GM12878 (cell line): ENCODE measurements around the gene ASH1L. TPM values are rescaled to one million over a fixed set of nuclear protein-coding genes. Genes with fewer than 3 reads are reported as not detected.
A peak's percentile ranks its signal among the peaks of the same experiment; 100 is the strongest.

ENCODE experiments used
- ATAC-seq: fragments of 200-7000 bp; cut with Tn5 transposase; 3 replicates; pipeline ENCODE4 v1.9.1; 2020; ENCODE audit warnings: mild to moderate bottlenecking, moderate library complexity
- BruUV-seq: library from RNA; stranded (reverse); fragments of 400-500 nt; replicated peaks from 2 replicates; lab custom pipeline; 2021; lab: Mats Ljungman, UMichigan
- CTCF ChIA-PET: fragments of 300-600 bp; sonication (Branson Sonifier 250); formaldehyde crosslinking; extraction: SDS; loops from one replicate; lab custom pipeline; 2021; ENCODE audit warnings: inconsistent platforms; lab: Yijun Ruan, JAX
- POLR2A ChIA-PET: fragments of 350-600 bp; formaldehyde crosslinking; extraction: SDS; loops from one replicate; lab custom pipeline; 2021; ENCODE audit warnings: inconsistent platforms; lab: Charles Lee
- RAD21 ChIA-PET: fragments of 300-600 bp; sonication (Branson Sonifier 250); formaldehyde crosslinking; loops from one replicate; lab custom pipeline; 2023; ENCODE audit warnings: antibody characterized with exemption; ENCODE audit not compliant: unreplicated experiment; lab: Charles Lee
- SMC1A ChIA-PET: fragments of 300-600 bp; sonication (Branson Sonifier 250); formaldehyde crosslinking; loops from one replicate; lab custom pipeline; 2023; ENCODE audit not compliant: unreplicated experiment, uncharacterized antibody; lab: Charles Lee
- DNase-seq: peaks from one replicate; pipeline ENCODE4 v3.0.0-alpha.2; 2011; ENCODE audit warnings: low read depth, low spot score
- FAIRE-seq: peaks from 3 replicates; lab custom pipeline; 2011; peaks lifted over from hg19 to GRCh38; lab: Jason Lieb, UNC
- H2AFZ ChIP-seq: 2 replicates; pipeline ENCODE4 v1.6.0; 2011; ENCODE audit warnings: low read depth, low read length, control low read depth; ENCODE audit not compliant: control insufficient read depth
- H3K27ac ChIP-seq: 2 replicates; pipeline ENCODE4 v1.5.1; 2011; ENCODE audit warnings: control low read depth; ENCODE audit not compliant: control insufficient read depth, insufficient read depth
- H3K27me3 ChIP-seq, 2 experiments: replicated peaks in 1 of 2; 2 replicates each; pipeline versions ENCODE4 v1.6.0 to v1.6.1; 2011; ENCODE audit warnings: low read length in 1 of 2; ENCODE audit not compliant: control insufficient read depth in 2 of 2, insufficient read depth in 2 of 2
- H3K36me3 ChIP-seq, 2 experiments: 2 replicates each; pipeline ENCODE4 v1.5.1; 2011; ENCODE audit warnings: low read length in 1 of 2; ENCODE audit not compliant: control insufficient read depth in 2 of 2, insufficient read depth in 2 of 2
- H3K4me1 ChIP-seq: 2 replicates; pipeline ENCODE4 v1.6.1; 2011; ENCODE audit warnings: mild to moderate bottlenecking, low read length, moderate library complexity, mixed read lengths; ENCODE audit not compliant: control insufficient read depth, insufficient read depth
- H3K4me2 ChIP-seq: 2 replicates; pipeline ENCODE4 v1.6.0; 2011; ENCODE audit warnings: control low read depth; ENCODE audit not compliant: control insufficient read depth, insufficient read depth
- H3K4me3 ChIP-seq: fragments of 200-600 bp; sonication (generic); 2 replicates; pipeline ENCODE4 v1.5.1; 2016
- H3K79me2 ChIP-seq: 2 replicates; pipeline ENCODE4 v1.6.0; 2011; ENCODE audit warnings: low read length; ENCODE audit not compliant: control insufficient read depth, insufficient read depth
- H3K9ac ChIP-seq: 2 replicates; pipeline ENCODE4 v1.8.0; 2011; ENCODE audit warnings: low read length, control low read depth, mixed read lengths; ENCODE audit not compliant: control insufficient read depth, insufficient read depth
- H3K9me3 ChIP-seq: replicated peaks from 3 replicates; pipeline ENCODE4 v1.5.1; 2011; ENCODE audit warnings: mild to moderate bottlenecking, low read length; ENCODE audit not compliant: control insufficient read depth, insufficient read depth
- H4K20me1 ChIP-seq: 2 replicates; pipeline ENCODE4 v1.6.0; 2011; ENCODE audit not compliant: control insufficient read depth, insufficient read depth
- ASH2L ChIP-seq: fragments of 300-600, 200-600 bp; sonication (generic); IDR thresholded peaks from 2 replicates; pipeline ENCODE4 v1.6.1; 2017; ENCODE audit warnings: low read depth, mild to moderate bottlenecking, borderline replicate concordance
- BACH1 ChIP-seq: fragments of 450-650 bp; IDR thresholded peaks from 2 replicates; pipeline ENCODE4 v1.6.1; 2017; ENCODE audit warnings: mild to moderate bottlenecking, borderline replicate concordance
- CBX3 ChIP-seq: fragments of 200-600 bp; sonication (generic); IDR thresholded peaks from 2 replicates; pipeline ENCODE4 v1.6.1; 2016; ENCODE audit warnings: low read depth, borderline replicate concordance
- EED ChIP-seq: sonication (generic); IDR thresholded peaks from 2 replicates; pipeline ENCODE4 v1.6.1; 2016; ENCODE audit warnings: antibody characterized with exemption, low read depth
- HCFC1 ChIP-seq: fragments of 150-350 bp; IDR thresholded peaks from 2 replicates; pipeline ENCODE4 v1.6.1; 2014; ENCODE audit warnings: low read length
- MTA3 ChIP-seq: IDR thresholded peaks from 2 replicates; pipeline ENCODE4 v1.6.1; 2012; ENCODE audit warnings: low read length, inconsistent platforms, borderline replicate concordance
- TARDBP ChIP-seq: IDR thresholded peaks from 2 replicates; pipeline ENCODE4 v1.6.1; 2016; ENCODE audit warnings: borderline replicate concordance
- TBL1XR1 ChIP-seq: IDR thresholded peaks from 2 replicates; pipeline ENCODE4 v1.6.1; 2012; ENCODE audit warnings: low read depth, low read length, improper control_type of control experiment
- USF1 ChIP-seq: IDR thresholded peaks from 2 replicates; pipeline ENCODE4 v1.6.1; 2011; ENCODE audit warnings: borderline replicate concordance, low read depth, mild to moderate bottlenecking, moderate library complexity, mixed read lengths, low read length; ENCODE audit not compliant: insufficient read depth; ENCODE audit errors: extremely low read length
- ZBTB11 ChIP-seq: fragments of 450-650 bp; formaldehyde crosslinking; IDR thresholded peaks from 2 replicates; pipeline ENCODE4 v1.5.0; 2022; ENCODE audit warnings: mild to moderate bottlenecking, missing genetic modification characterization
- ZNF592 ChIP-seq: fragments of 450-650 bp; IDR thresholded peaks from 2 replicates; pipeline ENCODE4 v1.6.1; 2017; ENCODE audit warnings: mild to moderate bottlenecking, moderate library complexity
- WGBS: methylation state at CpG from one replicate; pipeline ENCODE4 v1.1.6; 2016; ENCODE audit warnings: low lambda C conversion rate; ENCODE audit not compliant: insufficient replicate concordance, insufficient coverage; ENCODE audit errors: missing lambda C conversion rate; 5-methylcytosine and 5-hydroxymethylcytosine counted together
- in situ Hi-C: fragments of 300-500 bp; cut with MboI; formaldehyde crosslinking; loops from 9 replicates; pipeline ENCODE4 v1.14.3; 2018; ENCODE audit warnings: mixed read lengths
- intact Hi-C: fragments of 100-400 bp; cut with micrococcal nuclease; formaldehyde crosslinking; loops from one replicate; pipeline ENCODE4 v1.14.2; 2022; ENCODE audit not compliant: unreplicated experiment
- polyA plus RNA-seq, 11 experiments: library from polyadenylated mRNA; depleted of rRNA in 4 of 11; unstranded in 6 of 11; stranded (reverse) in 5 of 11; fragments of >200 nt; fragmentation: Nextera tagmentation in 4 of 11; fragmentation: Illumina TruSeq in 1 of 11; extraction: Ambion mirVana in 4 of 11; extraction: Trizol in 1 of 11; gene quantifications; 1 replicate in 1 of 11; 2 replicates in 10 of 11; pipeline versions ENCODE4 v1.2.1 to v1.2.3, GENCODE V29; 2011 to 2016; ENCODE audit warnings: inconsistent platforms in 2 of 11, missing spikeins in 2 of 11, low read depth in 1 of 11
- total RNA-seq, 4 experiments: library from RNA; depleted of rRNA in 3 of 4; stranded (reverse); fragments of >200 nt in 3 of 4; fragmentation: Illumina TruSeq in 1 of 4; extraction: Trizol in 1 of 4; gene quantifications; 2 replicates each; pipeline versions ENCODE4 v1.2.1 to v1.2.3, GENCODE V29; 2013 to 2021

ASH1L gene
- total and polyA plus RNA-seq, 10 of the 15 experiments (the other 5 are each of a cell fraction or from before 2014, with no cell fraction given), result 1.7 to 23.9 (median 16.6) TPM

DNA sequence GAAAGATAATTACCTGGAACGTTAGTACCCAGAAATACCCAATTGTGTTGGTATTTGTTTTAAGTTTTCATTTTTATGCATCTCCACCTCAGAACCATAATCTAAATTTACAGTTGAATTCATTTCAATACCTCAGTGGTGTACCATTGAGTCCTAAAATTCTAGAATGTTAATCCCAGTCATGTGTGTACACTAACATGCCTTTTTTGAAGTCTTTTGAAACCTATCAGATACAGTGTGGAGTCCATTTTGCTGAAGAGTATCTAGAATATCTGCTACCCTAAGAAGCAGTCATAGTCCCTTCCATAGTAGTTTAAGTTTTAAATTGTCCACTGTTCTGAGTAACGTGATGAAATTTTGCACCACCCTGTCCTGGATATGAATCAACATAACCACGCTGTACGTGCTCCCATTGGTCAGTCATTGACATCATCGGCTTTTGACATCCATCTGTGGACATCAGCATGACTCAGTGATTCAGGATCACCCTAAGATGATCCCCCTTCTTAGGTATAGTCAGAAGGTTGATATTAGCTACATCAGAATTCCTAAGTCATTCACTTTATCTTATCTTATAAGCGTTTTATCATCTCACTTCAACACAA lies 7.5 kb upstream of the ASH1L start:
- H3K9ac ChIP-seq, result no peak overlapping the region
- intact Hi-C loops, result no loop called here
- FAIRE-seq (peak; percentile 18), ATAC-seq (peak; percentile 30; the same call in 2 of the 3 replicates), DNase-seq (no peak)
- H2AFZ ChIP-seq, result no peak overlapping the region
- no peak overlapping the region for H3K4me3 ChIP-seq
- no peak overlapping the region for H3K27ac ChIP-seq
- H3K4me1 ChIP-seq, result no peaks in the 10 kb centered on the region; the same call in 1 of the 2 replicates
- H3K27me3 ChIP-seq, result no peaks in the 10 kb centered on the region
- no peaks in the 10 kb centered on the region; a peak in 2 of 4 replicates for H3K36me3 ChIP-seq
- no TSS peak for BruUV-seq
- ChIA-PET CTCF (interaction anchor here (1.3 to 1.7 kb wide), 2 partner anchors 66 to 103 kb away, joined by 4 read pairs; no protein-coding TSS in a partner anchor), POLR2A (interaction anchor here (0.6 kb wide), 1 partner anchor 122 kb away, joined by 3 read pairs; no protein-coding TSS in a partner anchor), RAD21 (no interaction called here), SMC1A (interaction anchor here (1.0 to 1.3 kb wide), 2 partner anchors 66 to 135 kb away, joined by 4 to 5 read pairs; no protein-coding TSS in a partner anchor)
- 81% methylated on average over 6 of the region's 6 CpGs for WGBS
- in situ Hi-C loops, result no loop called here
- TF ChIP-seq ZNF592, result no peak
- TF ChIP-seq ZBTB11 (CRISPR knock-in tag), result no peak
- TF ChIP-seq USF1, result no peak
- TF ChIP-seq TBL1XR1, result no peak
- no peak for TF ChIP-seq TARDBP
- no peak for TF ChIP-seq EED
- no peak for TF ChIP-seq BACH1
- TF ChIP-seq ASH2L, result no peak
- TF ChIP-seq MTA3, result no peak
- TF ChIP-seq HCFC1, result no peak
- no peak for TF ChIP-seq CBX3
- H3K9me3 ChIP-seq, result no peaks in the 10 kb centered on the region
- H4K20me1 ChIP-seq, result no peaks in the 10 kb centered on the region
- H3K4me2 ChIP-seq, result no peak overlapping the region
- peaks cover 41% of the 10 kb centered on the region for H3K79me2 ChIP-seq
